Heart right ventricle (tissue), 16 donors: ENCODE measurements around the gene ARHGEF19. TPM values are rescaled to one million over a fixed set of nuclear protein-coding genes. Genes with fewer than 3 reads are reported as not detected.

Experiments
- ATAC-seq, 8 donors: fragments of 200-7000 bp; cut with Tn5 transposase; one replicate each; pipeline ENCODE4 v1.9.1; 2020; ENCODE audit warnings: mild to moderate bottlenecking in 8 of 8, moderate library complexity in 8 of 8, moderate number of reproducible peaks in 1 of 8
- DNase-seq, 2 donors: peaks; one replicate each; pipeline ENCODE4 v3.0.0-alpha.2; 2020
- H3K27ac ChIP-seq, 10 donors: fragments of 200-600 bp; sonication (generic) in 2 of 10; one replicate each; pipeline versions ENCODE4 v1.5.0 to v1.8.0; 2020 to 2022; ENCODE audit warnings: mild to moderate bottlenecking in 3 of 10
- H3K27me3 ChIP-seq, 7 donors: fragments of 200-600 bp; one replicate each; pipeline ENCODE4 v1.8.0; 2021 to 2022; ENCODE audit warnings: mild to moderate bottlenecking in 2 of 7
- H3K36me3 ChIP-seq, 9 donors: fragments of 200-600 bp; sonication (generic) in 1 of 9; one replicate each; pipeline versions ENCODE4 v1.5.0 to v1.8.0; 2020 to 2022; ENCODE audit warnings: mild to moderate bottlenecking in 2 of 9
- H3K4me1 ChIP-seq, 9 donors: fragments of 200-600 bp; sonication (generic) in 1 of 9; one replicate each; pipeline versions ENCODE4 v1.5.0 to v1.8.0; 2020 to 2022; ENCODE audit warnings: mild to moderate bottlenecking in 4 of 9
- H3K4me3 ChIP-seq, 10 donors: fragments of 200-600 bp; sonication (generic) in 2 of 10; one replicate each; pipeline versions ENCODE4 v1.5.0 to v1.8.0; 2020 to 2022; ENCODE audit warnings: mild to moderate bottlenecking in 7 of 10, moderate library complexity in 2 of 10
- H3K9me3 ChIP-seq, 11 donors: fragments of 200-600 bp in 10 of 11; sonication (generic) in 2 of 11; one replicate each; pipeline versions ENCODE4 v1.5.0 to v1.8.0; 2013 to 2022; ENCODE audit warnings: mild to moderate bottlenecking in 2 of 11, control low read depth in 1 of 11, moderate library complexity in 1 of 11
- WGBS, 2 donors: extraction: QIAGEN DNeasy Blood & Tissue Kit; methylation state at CpG; one replicate each; pipeline ENCODE4 v1.1.7; 2013; ENCODE audit warnings: inconsistent platforms in 1 of 2; 5-methylcytosine and 5-hydroxymethylcytosine counted together
- intact Hi-C, 10 donors: fragments of 100-400 bp; cut with DNase I; formaldehyde crosslinking; loops; one replicate each; pipeline versions ENCODE4 v1.11.1 to v1.14.2; 2022
- polyA plus RNA-seq, 2 donors: library from polyadenylated mRNA; stranded (reverse); fragments of 200-250 nt; gene quantifications; one replicate each; pipeline ENCODE4 v1.2.3, GENCODE V29; 2013
- total RNA-seq, 10 donors: library from RNA; stranded (reverse); fragmentation: NEBNext Ultra II Directional in 3 of 10; extraction: Animal tissue kit (Norgen Biotek cat#: 25700) in 3 of 10; gene quantifications; one replicate each; pipeline versions ENCODE4 v1.2.1 to v1.2.4, GENCODE V29; 2021 to 2023
- TF ChIP-seq, protein P1 (sequence below), 9 donors: fragments of 200-600 bp; sonication (generic) in 2 of 9; IDR thresholded peaks; one replicate each; pipeline versions ENCODE4 v1.5.0 to v1.8.0; 2021 to 2022; ENCODE audit warnings: antibody characterized with exemption in 9 of 9, mild to moderate bottlenecking in 5 of 9, moderate library complexity in 1 of 9
- donor health status: Arrhythmogenic right ventricular cardiomyopathy.
- donor health status: ischemic (EF 13 %, LVEDD 7.1; RV severe dilation, severe dysfunction).
- donor health status: healthy with polysubstance abuse.
- donor health status: DM: no; HTN: yes; CAD: no.
- donor health status: DM: no; HTN: no; CAD: no.
- donor health status: ischemic (EF 25% LVEDD 6.9; RV normal size, moderate dysfunction).
- donor health status: ischemic (EF 25% LVEDD 5.7; RV mildly dilated, moderate dysfunction).
- donor health status: healthy.
- donor health status: DM: yes; HTN: yes; CAD: no.
- donor health status: Ischemic cardiomyopathy.
- donor health status: ischemic (EF 35%, LVEDD 5.7; RV mildly dilated, moderate dysfunction).
- donor health status: nonischemic (EF 11% LVEDD 7.7; RV severe dilation, severe dysfunction).
- donor health status: DM: yes; HTN: yes; CAD: no.
- donor health status: PGD.
- donor health status: ischemic (EF 29% LVEDD 5.4; RV normal size, mild dysfunction).
- donor health status: nonischemic (EF 23%, LVEDD 6.1; RV moderate dilation, normal function).

Gene ARHGEF19
- total and polyA plus RNA-seq, 12 donors, result 0.49 to 5.4 (median 1.6) TPM

DNA sequence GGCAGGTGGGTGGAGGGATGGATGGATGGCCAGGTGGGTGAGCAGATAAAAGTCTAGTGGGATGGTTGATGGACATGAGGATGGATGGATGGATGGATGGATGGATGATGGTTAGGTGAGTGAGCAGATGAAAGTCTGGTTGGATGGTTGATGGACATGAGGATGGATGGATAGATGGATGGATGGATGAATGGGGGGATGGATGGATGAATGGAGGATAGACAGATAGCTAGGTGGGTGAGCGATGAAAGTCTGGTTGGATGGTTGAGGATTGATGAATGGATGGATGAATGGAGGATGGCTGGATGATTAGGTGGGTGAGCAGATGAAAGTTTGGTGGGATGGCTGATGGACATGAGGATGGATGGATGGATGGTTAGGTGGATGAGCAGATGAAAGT is 9.0 kb upstream of the ARHGEF19 start:
- intact Hi-C loops, result no loop called here
- DNase-seq (no peak), ATAC-seq (no peak)
- Histone ChIP-seq H3K36me3 (no peaks in the 10 kb centered on the region), H3K27me3 (peaks cover 0 to 13% (median 4%) of the 10 kb centered on the region in 7 donors), H3K27ac (no peak overlapping the region), H3K4me3 (no peak overlapping the region), H3K4me1 (peaks cover 0 to 16% (median 8%) of the 10 kb centered on the region in 9 donors), H3K9me3 (no peaks in the 10 kb centered on the region)
- WGBS, 2 donors, result 94 to 98% methylated on average over 1 of the region's 1 CpG
- TF ChIP-seq, protein P1, sequence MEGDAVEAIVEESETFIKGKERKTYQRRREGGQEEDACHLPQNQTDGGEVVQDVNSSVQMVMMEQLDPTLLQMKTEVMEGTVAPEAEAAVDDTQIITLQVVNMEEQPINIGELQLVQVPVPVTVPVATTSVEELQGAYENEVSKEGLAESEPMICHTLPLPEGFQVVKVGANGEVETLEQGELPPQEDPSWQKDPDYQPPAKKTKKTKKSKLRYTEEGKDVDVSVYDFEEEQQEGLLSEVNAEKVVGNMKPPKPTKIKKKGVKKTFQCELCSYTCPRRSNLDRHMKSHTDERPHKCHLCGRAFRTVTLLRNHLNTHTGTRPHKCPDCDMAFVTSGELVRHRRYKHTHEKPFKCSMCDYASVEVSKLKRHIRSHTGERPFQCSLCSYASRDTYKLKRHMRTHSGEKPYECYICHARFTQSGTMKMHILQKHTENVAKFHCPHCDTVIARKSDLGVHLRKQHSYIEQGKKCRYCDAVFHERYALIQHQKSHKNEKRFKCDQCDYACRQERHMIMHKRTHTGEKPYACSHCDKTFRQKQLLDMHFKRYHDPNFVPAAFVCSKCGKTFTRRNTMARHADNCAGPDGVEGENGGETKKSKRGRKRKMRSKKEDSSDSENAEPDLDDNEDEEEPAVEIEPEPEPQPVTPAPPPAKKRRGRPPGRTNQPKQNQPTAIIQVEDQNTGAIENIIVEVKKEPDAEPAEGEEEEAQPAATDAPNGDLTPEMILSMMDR (IDR thresholded peaks at IDR 0.05), result no peak

DNA sequence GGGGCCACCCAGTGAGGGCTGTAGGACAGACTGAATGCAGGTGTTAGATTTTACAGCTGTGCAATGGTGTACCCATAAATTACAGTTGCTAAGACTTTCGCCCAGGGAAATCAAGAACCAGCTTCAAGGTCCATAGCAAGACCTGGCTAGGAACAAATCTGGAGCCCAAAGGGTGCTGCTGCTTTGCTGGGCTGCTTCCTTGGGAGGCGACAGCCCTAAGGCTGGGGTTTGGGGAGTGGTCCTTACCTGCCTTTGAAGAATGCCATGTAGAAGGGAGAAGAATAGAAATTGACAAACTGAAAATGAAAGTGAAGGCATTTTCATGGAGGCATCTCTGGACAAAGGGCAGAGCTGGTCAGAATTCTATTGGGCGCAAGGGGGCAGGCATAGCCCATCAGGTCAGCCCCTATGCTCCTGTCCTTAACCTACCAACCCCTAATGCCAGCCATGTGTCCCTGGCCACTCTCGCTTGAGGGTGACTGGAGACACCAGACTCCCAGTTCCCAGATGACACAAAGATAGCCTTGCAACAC is 7.6 kb upstream of the ARHGEF19 start:
- WGBS, 2 donors, result 93 to 95% methylated on average over 4 of the region's 4 CpGs
- Histone ChIP-seq H3K4me1 (peaks cover 3 to 23% (median 14%) of the 10 kb centered on the region in 9 donors), H3K4me3 (no peak overlapping the region), H3K27ac (no peak overlapping the region), H3K9me3 (no peaks in the 10 kb centered on the region), H3K27me3 (no peaks in the 10 kb centered on the region), H3K36me3 (no peaks in the 10 kb centered on the region)
- DNase-seq (no peak), ATAC-seq (no peak)
- intact Hi-C loops, result no loop called here
- TF ChIP-seq, protein P1 (IDR thresholded peaks at IDR 0.05), result no peak

DNA sequence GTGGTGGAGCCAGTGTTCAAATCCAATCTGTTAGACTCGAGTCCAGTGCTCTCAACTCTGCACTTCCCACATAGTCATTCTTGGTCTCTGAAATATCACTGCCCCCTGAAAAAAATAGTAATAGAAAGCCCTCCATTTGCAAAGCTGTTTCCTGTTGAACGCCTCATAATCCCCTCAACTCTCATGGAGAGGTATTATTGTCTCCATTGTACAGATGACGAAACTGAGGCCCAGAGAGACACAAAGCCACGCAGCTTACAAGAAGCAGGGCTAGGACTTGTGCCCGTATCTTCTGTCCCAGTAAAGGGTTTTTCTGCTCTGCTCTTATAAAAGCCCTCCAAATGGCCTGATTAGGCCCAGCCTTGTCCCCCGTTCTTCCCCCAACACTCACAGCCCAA is 6.2 kb upstream of the ARHGEF19 start:
- Histone ChIP-seq H3K9me3 (no peaks in the 10 kb centered on the region), H3K27ac (peak overlapping the region in 2 of 10 donors; percentile 12 to 44), H3K27me3 (no peaks in the 10 kb centered on the region), H3K36me3 (no peaks in the 10 kb centered on the region), H3K4me1 (peaks cover 3 to 23% (median 14%) of the 10 kb centered on the region in 9 donors), H3K4me3 (no peak overlapping the region)
- DNase-seq (no peak), ATAC-seq (no peak)
- TF ChIP-seq, protein P1 (IDR thresholded peaks at IDR 0.05), result no peak
- intact Hi-C loops, result no loop called here
- WGBS, 2 donors, result 97% methylated on average over 6 of the region's 6 CpGs

GRCh38 chr1:16218014-16218673 is 5.7 kb upstream of the ARHGEF19 start:
- no peaks in the 10 kb centered on the region for H3K9me3 ChIP-seq
- peak overlapping the region in 4 of 10 donors; percentile 60 to 63 (median 60) for H3K4me3 ChIP-seq
- peaks cover 3 to 23% (median 14%) of the 10 kb centered on the region in 9 donors for H3K4me1 ChIP-seq
- intact Hi-C loops, result no loop called here
- no peaks in the 10 kb centered on the region for H3K36me3 ChIP-seq
- no peaks in the 10 kb centered on the region for H3K27me3 ChIP-seq
- no peak for DNase-seq
- WGBS, 2 donors, result 81 to 85% methylated on average over 12 of the region's 12 CpGs
- H3K27ac ChIP-seq, result peak overlapping the region in 8 of 10 donors; percentile 24 to 74 (median 54)
- ATAC-seq, result peak in 1 of 8 donors; percentile 4
- TF ChIP-seq, protein P1 (IDR thresholded peaks at IDR 0.05), result no peak
